C4-2B (cell line): ENCODE measurements around the gene CTXND1.

Experiments
- CTCF ChIP-seq: fragments of 450-650 bp; conservative IDR thresholded peaks from 2 replicates; pipeline ENCODE4 v1.5.1; 2017; ENCODE audit warnings: mild to moderate bottlenecking
- ZFX ChIP-seq: fragments of 450-650 bp; IDR thresholded peaks from 2 replicates; pipeline ENCODE4 v1.6.1; 2017

- TF ChIP-seq CTCF: no peak
- TF ChIP-seq ZFX: no peak
These were observed 34.6 kb downstream of the CTXND1 start for GRCh38 chr15:80217327-80217900.
